K562 (cell line): Measurements from ENCODE around the gene CALML3. TPM values are rescaled to one million over a fixed set of nuclear protein-coding genes. Genes with fewer than 3 reads are reported as not detected.

Experiments
- THAP7 ChIP-seq: fragments of 250-450 bp; sonication (Bioruptor Pico); IDR thresholded peaks from 2 replicates; pipeline ENCODE4 v1.5.0; 2021
- ZFPM2 ChIP-seq: fragments of 250-450 bp; sonication (Bioruptor Pico); IDR thresholded peaks from 2 replicates; pipeline ENCODE4 v1.5.1; 2022; ENCODE audit warnings: mild to moderate bottlenecking
- polyA plus RNA-seq, 8 experiments: library from polyadenylated mRNA; depleted of rRNA in 4 of 8; stranded (reverse) in 5 of 8; unstranded in 3 of 8; fragments of >200 nt; fragmentation: Nextera tagmentation in 2 of 8; fragmentation: Illumina TruSeq in 1 of 8; extraction: Ambion mirVana in 2 of 8; extraction: Trizol in 1 of 8; gene quantifications; 2 replicates each; pipeline versions ENCODE4 v1.2.1 to v1.2.3, GENCODE V29; 2011 to 2014; ENCODE audit warnings: inconsistent platforms in 1 of 8, missing spikeins in 1 of 8
- total RNA-seq, 7 experiments: library from RNA; depleted of rRNA in 6 of 7; stranded (reverse); fragments of >200 nt in 6 of 7; fragmentation: Illumina TruSeq in 2 of 7; extraction: Trizol in 2 of 7; gene quantifications; 2 replicates each; pipeline versions ENCODE4 v1.2.1 to v1.2.3, GENCODE V29; 2011 to 2021; ENCODE audit warnings: low replicate concordance in 1 of 7
- TF ChIP-seq, protein P1 (sequence below): fragments of 150-350 bp; conservative IDR thresholded peaks from 2 replicates; pipeline ENCODE4 v1.6.1; 2014; ENCODE audit warnings: low read length
- TF ChIP-seq, protein P2 (sequence below): fragments of 450-650 bp; IDR thresholded peaks from one replicate; pipeline ENCODE4 v1.6.1; 2018; ENCODE audit warnings: mild to moderate bottlenecking, moderate library complexity; ENCODE audit not compliant: partially characterized antibody

The CALML3 gene
- total and polyA plus RNA-seq, 9 of the 15 experiments (the other 6 are each of a cell fraction or from before 2014, with no cell fraction given) = not detected

DNA sequence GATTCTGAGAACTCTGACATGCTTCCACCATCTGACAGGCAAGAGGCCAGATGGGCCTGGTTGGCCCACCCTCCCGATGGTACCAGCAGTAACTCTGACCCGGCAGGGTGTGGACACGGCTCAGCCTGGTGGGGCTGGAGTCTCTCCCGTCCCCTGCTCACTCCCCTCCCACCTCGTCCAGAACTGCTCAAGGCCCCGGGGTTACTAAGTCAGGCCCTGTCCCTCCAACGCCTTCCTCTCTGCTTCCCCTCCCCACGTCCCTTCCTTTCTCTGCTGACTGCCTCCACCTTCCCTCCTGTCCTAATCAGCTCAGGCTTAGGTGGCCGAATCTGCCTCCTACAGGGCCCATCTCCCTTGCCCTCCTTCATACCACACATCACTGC is 37.9 kb upstream of the CALML3 start (continued):
- TF ChIP-seq THAP7 (CRISPR knock-in tag) = 0 out of 2 replicates have a peak, but pooled peaks have one; percentile 44
- TF ChIP-seq, protein P1, sequence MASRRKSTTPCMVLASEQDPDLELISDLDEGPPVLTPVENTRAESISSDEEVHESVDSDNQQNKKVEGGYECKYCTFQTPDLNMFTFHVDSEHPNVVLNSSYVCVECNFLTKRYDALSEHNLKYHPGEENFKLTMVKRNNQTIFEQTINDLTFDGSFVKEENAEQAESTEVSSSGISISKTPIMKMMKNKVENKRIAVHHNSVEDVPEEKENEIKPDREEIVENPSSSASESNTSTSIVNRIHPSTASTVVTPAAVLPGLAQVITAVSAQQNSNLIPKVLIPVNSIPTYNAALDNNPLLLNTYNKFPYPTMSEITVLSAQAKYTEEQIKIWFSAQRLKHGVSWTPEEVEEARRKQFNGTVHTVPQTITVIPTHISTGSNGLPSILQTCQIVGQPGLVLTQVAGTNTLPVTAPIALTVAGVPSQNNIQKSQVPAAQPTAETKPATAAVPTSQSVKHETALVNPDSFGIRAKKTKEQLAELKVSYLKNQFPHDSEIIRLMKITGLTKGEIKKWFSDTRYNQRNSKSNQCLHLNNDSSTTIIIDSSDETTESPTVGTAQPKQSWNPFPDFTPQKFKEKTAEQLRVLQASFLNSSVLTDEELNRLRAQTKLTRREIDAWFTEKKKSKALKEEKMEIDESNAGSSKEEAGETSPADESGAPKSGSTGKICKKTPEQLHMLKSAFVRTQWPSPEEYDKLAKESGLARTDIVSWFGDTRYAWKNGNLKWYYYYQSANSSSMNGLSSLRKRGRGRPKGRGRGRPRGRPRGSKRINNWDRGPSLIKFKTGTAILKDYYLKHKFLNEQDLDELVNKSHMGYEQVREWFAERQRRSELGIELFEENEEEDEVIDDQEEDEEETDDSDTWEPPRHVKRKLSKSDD = no peak
- TF ChIP-seq, protein P2, sequence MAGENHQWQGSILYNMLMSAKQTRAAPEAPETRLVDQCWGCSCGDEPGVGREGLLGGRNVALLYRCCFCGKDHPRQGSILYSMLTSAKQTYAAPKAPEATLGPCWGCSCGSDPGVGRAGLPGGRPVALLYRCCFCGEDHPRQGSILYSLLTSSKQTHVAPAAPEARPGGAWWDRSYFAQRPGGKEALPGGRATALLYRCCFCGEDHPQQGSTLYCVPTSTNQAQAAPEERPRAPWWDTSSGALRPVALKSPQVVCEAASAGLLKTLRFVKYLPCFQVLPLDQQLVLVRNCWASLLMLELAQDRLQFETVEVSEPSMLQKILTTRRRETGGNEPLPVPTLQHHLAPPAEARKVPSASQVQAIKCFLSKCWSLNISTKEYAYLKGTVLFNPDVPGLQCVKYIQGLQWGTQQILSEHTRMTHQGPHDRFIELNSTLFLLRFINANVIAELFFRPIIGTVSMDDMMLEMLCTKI = no peak
- no peak for TF ChIP-seq ZFPM2 (CRISPR knock-in tag)
